Femur (tissue), 1 donor: ENCODE results near the gene HS6ST1.

ENCODE experiments used
- DNase-seq: peaks from one replicate; pipeline ENCODE4 v3.0.0-alpha.2; 2017

Gene HS6ST1

DNA sequence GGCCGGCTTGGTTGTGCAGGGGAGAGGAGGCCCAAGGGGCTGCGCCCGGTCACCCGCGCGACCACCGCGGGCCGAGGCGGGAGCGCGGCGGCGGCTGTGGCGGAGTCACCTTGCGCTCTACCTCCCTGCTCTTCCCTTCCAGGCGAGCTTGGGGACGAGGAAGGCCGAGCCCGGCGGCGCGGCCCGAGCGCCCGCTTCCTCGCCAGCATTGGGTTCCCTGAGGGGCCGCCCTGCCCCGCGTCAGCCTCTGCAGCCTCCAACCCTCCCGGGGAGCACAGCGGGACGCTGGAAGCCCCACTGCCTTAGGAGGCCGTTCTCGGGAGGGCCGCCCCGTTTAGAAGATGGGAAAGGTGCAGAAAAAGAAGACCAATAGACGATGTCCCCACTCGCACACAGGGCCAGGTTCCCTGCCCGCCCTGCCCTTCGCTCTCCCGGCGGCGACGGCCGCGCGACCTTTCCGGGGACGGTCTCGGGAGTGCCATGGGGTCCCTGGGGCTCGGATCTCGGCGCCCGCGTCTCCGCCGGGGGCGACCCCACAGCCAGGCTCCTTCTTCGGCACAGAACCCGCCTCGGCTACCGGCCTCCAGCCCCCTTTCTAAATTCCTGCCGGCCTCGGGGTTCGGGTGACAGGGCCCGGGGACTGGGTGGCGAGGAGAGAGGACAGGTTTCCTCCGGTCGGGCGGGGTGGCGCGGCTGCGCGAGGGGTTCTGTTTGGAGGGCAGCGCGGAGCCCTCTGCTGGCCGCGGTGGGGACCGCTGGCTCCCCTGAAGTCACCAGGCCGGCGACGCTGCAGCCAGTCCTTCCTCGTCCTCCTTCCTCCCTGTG, 85.5 kb downstream of the HS6ST1 start:
- DNase-seq = peak; percentile 88

DNA sequence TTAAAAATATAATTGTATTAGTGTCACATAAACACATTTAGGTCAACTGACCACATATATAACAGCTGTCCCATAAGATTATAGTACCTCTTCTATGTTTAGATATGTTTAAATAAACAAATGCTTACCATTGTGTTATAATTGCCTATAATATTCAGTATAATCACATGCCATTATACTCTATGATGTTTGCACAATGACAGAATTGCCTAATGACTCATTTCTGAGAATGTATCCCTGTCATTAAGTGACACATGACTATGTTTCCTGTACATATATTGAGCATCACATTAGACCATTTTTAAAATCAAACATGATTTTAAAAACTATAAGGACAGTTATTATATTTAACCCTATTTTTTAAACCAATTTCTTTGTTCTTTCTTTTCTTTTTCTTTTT, 89.8 kb downstream of the HS6ST1 start:
- DNase-seq = no peak

DNA sequence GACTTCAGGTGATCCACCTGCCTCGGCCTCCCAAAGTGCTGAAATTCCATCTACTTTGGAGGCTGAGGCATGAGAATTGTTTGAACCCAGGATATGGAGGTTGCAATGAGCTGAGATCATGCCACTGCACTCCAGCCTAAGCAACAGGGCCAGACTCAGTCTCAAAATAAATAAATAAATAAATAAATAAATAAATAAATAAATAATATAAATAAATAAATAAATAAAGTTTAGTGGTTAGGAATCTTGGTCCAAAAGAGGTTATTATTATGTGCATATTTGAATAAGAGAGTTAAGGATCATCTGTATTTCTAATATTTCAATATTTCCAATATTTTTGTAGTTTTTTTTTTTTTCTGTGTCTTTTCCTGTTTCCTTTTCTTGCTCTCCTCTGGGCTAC, 90.8 kb downstream of the HS6ST1 start:
- DNase-seq = no peak

DNA sequence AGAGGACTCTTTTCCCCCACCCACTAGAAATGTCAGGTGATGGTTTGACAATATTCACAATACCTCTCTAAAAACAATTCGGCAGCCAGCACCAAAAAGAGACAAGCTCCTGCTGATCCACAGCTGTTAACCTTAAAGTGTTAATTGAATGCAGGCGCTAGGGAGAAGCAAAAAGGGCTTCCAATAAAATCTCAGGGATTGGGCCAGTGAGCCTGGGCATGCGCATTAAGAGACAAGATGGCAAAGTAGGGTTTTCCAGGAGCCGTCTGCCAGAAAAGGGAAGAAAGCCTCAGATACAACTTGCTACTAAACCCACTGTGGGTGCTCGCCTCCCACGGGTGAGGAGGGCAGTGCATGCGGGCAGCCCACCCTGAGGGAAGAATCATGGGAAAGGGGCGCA, 98.8 kb downstream of the HS6ST1 start:
- no peak for DNase-seq

DNA sequence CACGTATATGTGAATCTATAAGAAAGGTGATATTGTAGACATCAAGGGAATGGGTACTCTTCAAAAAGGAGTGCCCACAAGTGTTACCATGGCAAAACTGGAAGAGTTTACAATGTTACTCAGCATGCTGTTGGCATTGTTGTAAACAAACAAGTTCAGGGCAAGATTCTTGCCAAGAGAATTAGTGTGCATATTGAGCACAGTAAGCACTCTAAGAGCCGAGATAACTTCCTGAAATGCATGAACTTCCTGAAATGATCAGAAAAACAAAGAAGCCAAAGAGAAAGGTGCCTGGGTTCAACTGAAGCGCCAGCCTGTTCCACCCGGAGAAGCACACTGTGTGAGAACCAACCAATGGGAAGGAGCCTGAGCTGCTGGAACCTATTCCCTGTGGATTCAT, 101.0 kb downstream of the HS6ST1 start:
- no peak for DNase-seq

DNA sequence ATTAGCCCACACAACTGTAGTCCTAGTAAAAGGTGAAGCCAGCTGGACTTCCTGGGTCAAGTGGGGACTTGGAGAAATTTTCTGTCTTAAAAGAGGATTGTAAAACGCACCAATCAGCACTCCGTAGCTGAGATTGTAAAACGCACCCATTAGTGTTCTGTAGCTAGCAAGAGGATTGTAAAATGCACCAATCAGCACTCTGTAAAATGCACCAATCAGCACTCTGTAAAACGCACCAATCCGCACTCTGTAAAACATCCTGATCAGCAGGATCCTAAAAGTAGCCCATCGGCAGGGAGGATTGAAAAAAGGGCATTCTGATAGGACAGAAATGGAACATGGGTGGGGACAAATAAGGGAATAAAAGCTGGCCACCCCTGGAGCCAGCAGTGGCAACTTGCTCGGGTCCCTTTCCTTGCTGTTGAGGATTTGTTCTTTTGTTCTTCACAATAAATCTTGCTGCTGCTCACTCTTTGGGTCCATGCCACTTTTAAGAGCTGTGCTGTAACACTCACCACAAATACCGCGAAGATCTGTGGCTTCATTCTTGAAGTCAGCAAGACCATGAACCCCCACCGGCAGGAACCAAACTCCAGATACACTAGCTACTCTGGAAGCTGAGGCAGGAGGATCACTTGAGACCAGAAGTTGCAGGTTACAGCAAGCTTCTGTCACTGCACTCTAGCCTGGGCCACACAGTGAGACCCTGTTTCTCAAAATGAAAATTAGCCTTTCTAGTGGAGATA, 102.6 kb downstream of the HS6ST1 start:
- DNase-seq = no peak
